PC-9 (cell line): Measurements from ENCODE around the gene INSR.

ENCODE experiments used
- EZH2 ChIP-seq: fragments of 200-600 bp; sonication (generic); IDR thresholded peaks from 2 replicates; pipeline ENCODE4 v1.8.0; 2017; ENCODE audit warnings: antibody characterized with exemption, low read depth
- TF ChIP-seq, protein P1 (sequence below): fragments of 200-600 bp; sonication (generic); conservative IDR thresholded peaks from 2 replicates; pipeline ENCODE4 v1.6.1; 2017; ENCODE audit warnings: mixed run types, antibody characterized with exemption, mild to moderate bottlenecking, moderate library complexity

DNA sequence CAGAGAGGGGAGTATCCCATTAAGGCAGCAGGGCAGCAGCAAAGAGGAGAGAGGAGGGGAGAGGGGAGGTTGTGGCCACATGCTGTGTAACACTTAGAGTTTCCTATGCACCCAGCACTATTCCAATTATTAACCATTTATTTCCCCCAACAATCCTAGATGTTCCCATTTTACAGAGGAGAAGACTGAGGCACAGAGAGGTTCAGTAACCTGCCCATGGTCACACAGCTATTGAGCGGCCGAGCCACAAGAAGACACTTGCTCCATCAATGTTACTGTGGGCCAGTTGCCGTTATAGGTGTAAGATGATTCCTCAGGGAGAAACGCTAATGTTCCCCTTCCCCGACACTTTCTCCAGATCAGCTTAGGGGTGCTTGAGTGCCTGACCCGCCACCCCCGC lies 69.2 kb downstream of the INSR start:
- TF ChIP-seq, protein P1, sequence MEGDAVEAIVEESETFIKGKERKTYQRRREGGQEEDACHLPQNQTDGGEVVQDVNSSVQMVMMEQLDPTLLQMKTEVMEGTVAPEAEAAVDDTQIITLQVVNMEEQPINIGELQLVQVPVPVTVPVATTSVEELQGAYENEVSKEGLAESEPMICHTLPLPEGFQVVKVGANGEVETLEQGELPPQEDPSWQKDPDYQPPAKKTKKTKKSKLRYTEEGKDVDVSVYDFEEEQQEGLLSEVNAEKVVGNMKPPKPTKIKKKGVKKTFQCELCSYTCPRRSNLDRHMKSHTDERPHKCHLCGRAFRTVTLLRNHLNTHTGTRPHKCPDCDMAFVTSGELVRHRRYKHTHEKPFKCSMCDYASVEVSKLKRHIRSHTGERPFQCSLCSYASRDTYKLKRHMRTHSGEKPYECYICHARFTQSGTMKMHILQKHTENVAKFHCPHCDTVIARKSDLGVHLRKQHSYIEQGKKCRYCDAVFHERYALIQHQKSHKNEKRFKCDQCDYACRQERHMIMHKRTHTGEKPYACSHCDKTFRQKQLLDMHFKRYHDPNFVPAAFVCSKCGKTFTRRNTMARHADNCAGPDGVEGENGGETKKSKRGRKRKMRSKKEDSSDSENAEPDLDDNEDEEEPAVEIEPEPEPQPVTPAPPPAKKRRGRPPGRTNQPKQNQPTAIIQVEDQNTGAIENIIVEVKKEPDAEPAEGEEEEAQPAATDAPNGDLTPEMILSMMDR = no peak
- no peak for TF ChIP-seq EZH2
